ENCODE measurements around the gene PHC2.

Gene PHC2

GRCh38 chr1:33446590-33446989 is 15.7 kb upstream of the PHC2 start:
- H3K4me3 ChIP-seq (ENCODE audit: low read length in 2 of 2): no peak overlapping the region
- no peak overlapping the region for H3K27ac ChIP-seq (ENCODE audit: low read length)
- H3K36me3 ChIP-seq (ENCODE audit: control insufficient read depth in 2 of 2, insufficient read depth in 2 of 2, low read length in 2 of 2): no peaks in the 10 kb centered on the region
- no peak overlapping the region for H3K9ac ChIP-seq (ENCODE audit: low read length in 2 of 2)
- H3K4me1 ChIP-seq (ENCODE audit: control insufficient read depth, insufficient read depth, low read length): peaks cover 4% of the 10 kb centered on the region
- H3K9me3 ChIP-seq (ENCODE audit: control insufficient read depth in 2 of 2, low read length in 2 of 2): no peaks in the 10 kb centered on the region
- H3K27me3 ChIP-seq (ENCODE audit: control insufficient read depth in 1 of 2, insufficient read depth in 2 of 2, low read length in 2 of 2): no peaks in the 10 kb centered on the region

GRCh38 chr1:33445108-33445507 is 14.2 kb upstream of the PHC2 start:
- Histone ChIP-seq H3K36me3 (ENCODE audit: control insufficient read depth in 2 of 2, insufficient read depth in 2 of 2, low read length in 2 of 2) (no peaks in the 10 kb centered on the region), H3K4me1 (ENCODE audit: control insufficient read depth, insufficient read depth, low read length) (peaks cover 4% of the 10 kb centered on the region), H3K4me3 (ENCODE audit: low read length in 2 of 2) (no peak overlapping the region), H3K9me3 (ENCODE audit: control insufficient read depth in 2 of 2, low read length in 2 of 2) (no peaks in the 10 kb centered on the region), H3K27ac (ENCODE audit: low read length) (no peak overlapping the region), H3K27me3 (ENCODE audit: control insufficient read depth in 1 of 2, insufficient read depth in 2 of 2, low read length in 2 of 2) (no peaks in the 10 kb centered on the region), H3K9ac (ENCODE audit: low read length in 2 of 2) (no peak overlapping the region)

GRCh38 chr1:33443705-33444180 is 12.8 kb upstream of the PHC2 start:
- Histone ChIP-seq H3K4me1 (ENCODE audit: control insufficient read depth, insufficient read depth, low read length) (peaks cover 4% of the 10 kb centered on the region), H3K4me3 (ENCODE audit: low read length in 2 of 2) (no peak overlapping the region), H3K36me3 (ENCODE audit: control insufficient read depth in 2 of 2, insufficient read depth in 2 of 2, low read length in 2 of 2) (no peaks in the 10 kb centered on the region), H3K27ac (ENCODE audit: low read length) (no peak overlapping the region), H3K9ac (ENCODE audit: low read length in 2 of 2) (no peak overlapping the region), H3K9me3 (ENCODE audit: control insufficient read depth in 2 of 2, low read length in 2 of 2) (no peaks in the 10 kb centered on the region), H3K27me3 (ENCODE audit: control insufficient read depth in 1 of 2, insufficient read depth in 2 of 2, low read length in 2 of 2) (no peaks in the 10 kb centered on the region)

- no peak overlapping the region for H3K27ac ChIP-seq (ENCODE audit: low read length)
- H3K4me1 ChIP-seq (ENCODE audit: control insufficient read depth, insufficient read depth, low read length): peaks cover 4% of the 10 kb centered on the region
- no peak overlapping the region for H3K9ac ChIP-seq (ENCODE audit: low read length in 2 of 2)
- no peaks in the 10 kb centered on the region for H3K9me3 ChIP-seq (ENCODE audit: control insufficient read depth in 2 of 2, low read length in 2 of 2)
- no peaks in the 10 kb centered on the region for H3K36me3 ChIP-seq (ENCODE audit: control insufficient read depth in 2 of 2, insufficient read depth in 2 of 2, low read length in 2 of 2)
- H3K4me3 ChIP-seq (ENCODE audit: low read length in 2 of 2): no peak overlapping the region
- H3K27me3 ChIP-seq (ENCODE audit: control insufficient read depth in 1 of 2, insufficient read depth in 2 of 2, low read length in 2 of 2): no peaks in the 10 kb centered on the region
Measured at GRCh38 chr1:33443080-33443704, 12.3 kb upstream of the PHC2 start.

GRCh38 chr1:33442141-33442540 is 11.2 kb upstream of the PHC2 start:
- H3K36me3 ChIP-seq (ENCODE audit: control insufficient read depth in 2 of 2, insufficient read depth in 2 of 2, low read length in 2 of 2): no peaks in the 10 kb centered on the region

GRCh38 chr1:33441088-33441745 is 10.3 kb upstream of the PHC2 start:
- Histone ChIP-seq H3K4me1 (ENCODE audit: control insufficient read depth, insufficient read depth, low read length) (peaks cover 4% of the 10 kb centered on the region), H3K9me3 (ENCODE audit: control insufficient read depth in 2 of 2, low read length in 2 of 2) (no peaks in the 10 kb centered on the region), H3K27me3 (ENCODE audit: control insufficient read depth in 1 of 2, insufficient read depth in 2 of 2, low read length in 2 of 2) (no peaks in the 10 kb centered on the region), H3K27ac (ENCODE audit: low read length) (no peak overlapping the region), H3K36me3 (ENCODE audit: control insufficient read depth in 2 of 2, insufficient read depth in 2 of 2, low read length in 2 of 2) (no peaks in the 10 kb centered on the region), H3K9ac (ENCODE audit: low read length in 2 of 2) (no peak overlapping the region), H3K4me3 (ENCODE audit: low read length in 2 of 2) (no peak overlapping the region)

More at GRCh38 chr1:33442141-33442540, 11.2 kb upstream of the PHC2 start:
- Histone ChIP-seq H3K27ac (ENCODE audit: low read length) (no peak overlapping the region), H3K27me3 (ENCODE audit: control insufficient read depth in 1 of 2, insufficient read depth in 2 of 2, low read length in 2 of 2) (no peaks in the 10 kb centered on the region), H3K4me1 (ENCODE audit: control insufficient read depth, insufficient read depth, low read length) (peaks cover 4% of the 10 kb centered on the region), H3K9ac (ENCODE audit: low read length in 2 of 2) (no peak overlapping the region), H3K4me3 (ENCODE audit: low read length in 2 of 2) (no peak overlapping the region), H3K9me3 (ENCODE audit: control insufficient read depth in 2 of 2, low read length in 2 of 2) (no peaks in the 10 kb centered on the region)

GRCh38 chr1:33439662-33440061 is 8.8 kb upstream of the PHC2 start:
- no peaks in the 10 kb centered on the region for H3K36me3 ChIP-seq (ENCODE audit: control insufficient read depth in 2 of 2, insufficient read depth in 2 of 2, low read length in 2 of 2)

GRCh38 chr1:33438364-33439160 is 7.7 kb upstream of the PHC2 start:
- H3K27ac ChIP-seq (ENCODE audit: low read length): no peak overlapping the region

More at GRCh38 chr1:33439662-33440061, 8.8 kb upstream of the PHC2 start:
- no peaks in the 10 kb centered on the region for H3K9me3 ChIP-seq (ENCODE audit: control insufficient read depth in 2 of 2, low read length in 2 of 2)
- no peak overlapping the region for H3K9ac ChIP-seq (ENCODE audit: low read length in 2 of 2)
- peaks cover 4% of the 10 kb centered on the region for H3K4me1 ChIP-seq (ENCODE audit: control insufficient read depth, insufficient read depth, low read length)
- H3K27me3 ChIP-seq (ENCODE audit: control insufficient read depth in 1 of 2, insufficient read depth in 2 of 2, low read length in 2 of 2): no peaks in the 10 kb centered on the region
- no peak overlapping the region for H3K27ac ChIP-seq (ENCODE audit: low read length)
- no peak overlapping the region for H3K4me3 ChIP-seq (ENCODE audit: low read length in 2 of 2)

GRCh38 chr1:33436557-33437285 is 5.8 kb upstream of the PHC2 start:
- Histone ChIP-seq H3K27ac (ENCODE audit: low read length) (no peak overlapping the region), H3K27me3 (ENCODE audit: control insufficient read depth in 1 of 2, insufficient read depth in 2 of 2, low read length in 2 of 2) (no peaks in the 10 kb centered on the region), H3K36me3 (ENCODE audit: control insufficient read depth in 2 of 2, insufficient read depth in 2 of 2, low read length in 2 of 2) (no peaks in the 10 kb centered on the region), H3K9me3 (ENCODE audit: control insufficient read depth in 2 of 2, low read length in 2 of 2) (no peaks in the 10 kb centered on the region), H3K4me1 (ENCODE audit: control insufficient read depth, insufficient read depth, low read length) (no peaks in the 10 kb centered on the region), H3K4me3 (ENCODE audit: low read length in 2 of 2) (no peak overlapping the region), H3K9ac (ENCODE audit: low read length in 2 of 2) (no peak overlapping the region)

More at GRCh38 chr1:33438364-33439160, 7.7 kb upstream of the PHC2 start:
- Histone ChIP-seq H3K4me3 (ENCODE audit: low read length in 2 of 2) (no peak overlapping the region), H3K27me3 (ENCODE audit: control insufficient read depth in 1 of 2, insufficient read depth in 2 of 2, low read length in 2 of 2) (no peaks in the 10 kb centered on the region), H3K4me1 (ENCODE audit: control insufficient read depth, insufficient read depth, low read length) (peaks cover under 1% of the 10 kb centered on the region), H3K36me3 (ENCODE audit: control insufficient read depth in 2 of 2, insufficient read depth in 2 of 2, low read length in 2 of 2) (no peaks in the 10 kb centered on the region), H3K9me3 (ENCODE audit: control insufficient read depth in 2 of 2, low read length in 2 of 2) (no peaks in the 10 kb centered on the region), H3K9ac (ENCODE audit: low read length in 2 of 2) (no peak overlapping the region)

- peaks cover 2% of the 10 kb centered on the region for H3K4me1 ChIP-seq (ENCODE audit: control insufficient read depth, insufficient read depth, low read length)
- no peak overlapping the region for H3K4me3 ChIP-seq (ENCODE audit: low read length in 2 of 2)
- H3K9ac ChIP-seq (ENCODE audit: low read length in 2 of 2): no peak overlapping the region
- no peaks in the 10 kb centered on the region for H3K36me3 ChIP-seq (ENCODE audit: control insufficient read depth in 2 of 2, insufficient read depth in 2 of 2, low read length in 2 of 2)
- H3K27me3 ChIP-seq (ENCODE audit: control insufficient read depth in 1 of 2, insufficient read depth in 2 of 2, low read length in 2 of 2): no peaks in the 10 kb centered on the region
- H3K9me3 ChIP-seq (ENCODE audit: control insufficient read depth in 2 of 2, low read length in 2 of 2): no peaks in the 10 kb centered on the region
- no peak overlapping the region for H3K27ac ChIP-seq (ENCODE audit: low read length)
Measured at GRCh38 chr1:33435096-33435820, 4.4 kb upstream of the PHC2 start.

All from stomach smooth muscle (tissue), 2 donors.